ENCODE measurements around the gene RNF157. TPM values are rescaled to one million over a fixed set of nuclear protein-coding genes. Genes with fewer than 3 reads are reported as not detected.

RNF157 gene
- total and polyA plus RNA-seq, 9 of the 15 experiments (the other 6 are each of a cell fraction or from before 2014, with no cell fraction given): 8.1 to 31.7 (median 20.8) TPM

DNA sequence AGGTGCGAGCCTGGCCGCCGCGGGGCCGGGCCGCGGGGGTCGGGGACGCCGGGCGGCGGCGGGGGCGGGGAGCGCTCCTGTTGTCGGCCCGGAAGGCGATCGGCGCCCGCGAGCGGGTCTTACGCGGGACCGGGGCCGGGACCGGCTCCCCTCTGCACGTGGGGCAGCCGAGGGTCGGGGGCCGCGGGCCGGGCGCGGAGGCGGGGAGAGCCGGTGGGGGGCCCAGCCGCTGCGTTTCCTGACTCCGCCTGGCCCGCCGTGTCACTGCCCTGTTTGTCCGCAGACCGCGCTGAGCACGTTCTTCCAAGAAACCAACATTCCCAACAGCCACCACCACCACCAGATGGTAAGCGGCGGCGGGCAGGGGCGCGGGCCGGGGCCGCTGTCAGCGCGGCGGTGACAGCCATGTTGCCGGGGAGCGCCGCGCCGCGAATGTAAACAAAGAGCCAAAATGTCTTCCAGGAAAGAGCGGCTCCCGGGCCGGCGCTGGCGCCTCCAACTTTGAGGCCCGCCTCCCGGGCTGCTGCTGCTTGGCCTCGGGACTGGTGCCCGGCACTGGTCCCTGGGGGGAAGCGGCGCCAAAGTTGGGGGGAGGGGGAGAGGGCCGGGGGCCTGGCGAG is 25.4 kb upstream of the RNF157 start (continued):
- TF ChIP-seq SAP30 (IDR thresholded peaks at IDR 0.05; ENCODE audit: borderline replicate concordance, insufficient read depth, low read depth, low read length, poor library complexity, severe bottlenecking) (peak; percentile 82), SLC30A9 (CRISPR knock-in tag; IDR thresholded peaks at IDR 0.05) (no peak), NONO (IDR thresholded peaks at IDR 0.05; ENCODE audit: low read depth in 2 of 2, low read length in 1 of 2) (peak in 1 of 2 experiments; percentile 38; a peak in 2 of 4 replicates), ZFP36 (IDR thresholded peaks at IDR 0.05; ENCODE audit: low read depth, low read length, partially characterized antibody) (no peak), FIP1L1 (IDR thresholded peaks at IDR 0.05; ENCODE audit: low read depth, low read length, poor library complexity, severe bottlenecking) (peak; percentile 55), ZNF507 (tag; conservative IDR thresholded peaks at IDR 0.05) (no peak), XRCC4 (IDR thresholded peaks at IDR 0.05; ENCODE audit: extremely low read depth, insufficient read depth, insufficient read length) (no peak), POLR2A (conservative IDR thresholded peaks at IDR 0.05) (peak; percentile 10; the same call in 1 of the 2 replicates), MCM7 (IDR thresholded peaks at IDR 0.05) (no peak), RAD21 (CRISPR knock-in tag; conservative IDR thresholded peaks at IDR 0.05 in 1 of 2, IDR thresholded peaks at IDR 0.05 in 1 of 2) (no peak), ZNF280B (CRISPR knock-in tag; IDR thresholded peaks at IDR 0.05) (no peak), GABPB2 (CRISPR knock-in tag; conservative IDR thresholded peaks at IDR 0.05) (no peak), ZNF449 (CRISPR knock-in tag; IDR thresholded peaks at IDR 0.05) (no peak), ZNF324 (CRISPR knock-in tag; IDR thresholded peaks at IDR 0.05) (no peak), KDM2B (CRISPR knock-in tag; IDR thresholded peaks at IDR 0.05) (0 out of 2 replicates have a peak, but pooled peaks have one; percentile 11), NR2C2 (CRISPR knock-in tag; IDR thresholded peaks at IDR 0.05) (0 out of 2 replicates have a peak, but pooled peaks have one; percentile 22), NR2C2 (tag; IDR thresholded peaks at IDR 0.05) (no peak), RBBP5 (IDR thresholded peaks at IDR 0.05; ENCODE audit: borderline replicate concordance, insufficient read depth, low read length, poor library complexity, severe bottlenecking) (peak; percentile 81)
- TF ChIP-seq, protein P1, sequence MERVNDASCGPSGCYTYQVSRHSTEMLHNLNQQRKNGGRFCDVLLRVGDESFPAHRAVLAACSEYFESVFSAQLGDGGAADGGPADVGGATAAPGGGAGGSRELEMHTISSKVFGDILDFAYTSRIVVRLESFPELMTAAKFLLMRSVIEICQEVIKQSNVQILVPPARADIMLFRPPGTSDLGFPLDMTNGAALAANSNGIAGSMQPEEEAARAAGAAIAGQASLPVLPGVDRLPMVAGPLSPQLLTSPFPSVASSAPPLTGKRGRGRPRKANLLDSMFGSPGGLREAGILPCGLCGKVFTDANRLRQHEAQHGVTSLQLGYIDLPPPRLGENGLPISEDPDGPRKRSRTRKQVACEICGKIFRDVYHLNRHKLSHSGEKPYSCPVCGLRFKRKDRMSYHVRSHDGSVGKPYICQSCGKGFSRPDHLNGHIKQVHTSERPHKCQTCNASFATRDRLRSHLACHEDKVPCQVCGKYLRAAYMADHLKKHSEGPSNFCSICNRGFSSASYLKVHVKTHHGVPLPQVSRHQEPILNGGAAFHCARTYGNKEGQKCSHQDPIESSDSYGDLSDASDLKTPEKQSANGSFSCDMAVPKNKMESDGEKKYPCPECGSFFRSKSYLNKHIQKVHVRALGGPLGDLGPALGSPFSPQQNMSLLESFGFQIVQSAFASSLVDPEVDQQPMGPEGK (CRISPR knock-in tag; IDR thresholded peaks at IDR 0.05; ENCODE audit: borderline replicate concordance): no peak
- TF ChIP-seq, protein P2, sequence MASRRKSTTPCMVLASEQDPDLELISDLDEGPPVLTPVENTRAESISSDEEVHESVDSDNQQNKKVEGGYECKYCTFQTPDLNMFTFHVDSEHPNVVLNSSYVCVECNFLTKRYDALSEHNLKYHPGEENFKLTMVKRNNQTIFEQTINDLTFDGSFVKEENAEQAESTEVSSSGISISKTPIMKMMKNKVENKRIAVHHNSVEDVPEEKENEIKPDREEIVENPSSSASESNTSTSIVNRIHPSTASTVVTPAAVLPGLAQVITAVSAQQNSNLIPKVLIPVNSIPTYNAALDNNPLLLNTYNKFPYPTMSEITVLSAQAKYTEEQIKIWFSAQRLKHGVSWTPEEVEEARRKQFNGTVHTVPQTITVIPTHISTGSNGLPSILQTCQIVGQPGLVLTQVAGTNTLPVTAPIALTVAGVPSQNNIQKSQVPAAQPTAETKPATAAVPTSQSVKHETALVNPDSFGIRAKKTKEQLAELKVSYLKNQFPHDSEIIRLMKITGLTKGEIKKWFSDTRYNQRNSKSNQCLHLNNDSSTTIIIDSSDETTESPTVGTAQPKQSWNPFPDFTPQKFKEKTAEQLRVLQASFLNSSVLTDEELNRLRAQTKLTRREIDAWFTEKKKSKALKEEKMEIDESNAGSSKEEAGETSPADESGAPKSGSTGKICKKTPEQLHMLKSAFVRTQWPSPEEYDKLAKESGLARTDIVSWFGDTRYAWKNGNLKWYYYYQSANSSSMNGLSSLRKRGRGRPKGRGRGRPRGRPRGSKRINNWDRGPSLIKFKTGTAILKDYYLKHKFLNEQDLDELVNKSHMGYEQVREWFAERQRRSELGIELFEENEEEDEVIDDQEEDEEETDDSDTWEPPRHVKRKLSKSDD (conservative IDR thresholded peaks at IDR 0.05; ENCODE audit: low read length): no peak
